Mesenchymal stem cell (in vitro differentiated cells and primary cell): ENCODE measurements around the gene SRPRB.

ENCODE experiments used
- DNase-seq: peaks from one replicate; pipeline ENCODE4 v3.0.0-alpha.2; 2013
- H2AFZ ChIP-seq: one replicate; pipeline ENCODE4 v1.6.1; 2013; ENCODE audit warnings: low read depth, mild to moderate bottlenecking, control low read depth, inconsistent platforms, low read length, moderate library complexity
- H2AK5ac ChIP-seq: 2 replicates; pipeline ENCODE4 v1.6.1; 2013; ENCODE audit warnings: low read length, moderate library complexity, mild to moderate bottlenecking, inconsistent platforms; ENCODE audit not compliant: severe bottlenecking
- H2BK120ac ChIP-seq: one replicate; pipeline ENCODE4 v1.6.1; 2013; ENCODE audit warnings: low read depth, mild to moderate bottlenecking, inconsistent platforms, low read length, moderate library complexity
- H2BK12ac ChIP-seq, 2 experiments: one replicate each; pipeline ENCODE4 v1.6.1; 2013; ENCODE audit warnings: inconsistent platforms in 2 of 2, low read length in 2 of 2, mild to moderate bottlenecking in 2 of 2, moderate library complexity in 2 of 2, control low read depth in 1 of 2
- H2BK15ac ChIP-seq: one replicate; pipeline ENCODE4 v1.6.1; 2013; ENCODE audit warnings: mild to moderate bottlenecking, low read depth, inconsistent platforms; ENCODE audit not compliant: poor library complexity, severe bottlenecking
- H2BK5ac ChIP-seq: 2 replicates; pipeline ENCODE4 v1.6.1; 2013; ENCODE audit warnings: low read depth, mild to moderate bottlenecking, low read length, control low read depth, inconsistent platforms; ENCODE audit not compliant: poor library complexity, severe bottlenecking
- H3K14ac ChIP-seq, 2 experiments: one replicate each; pipeline ENCODE4 v1.6.1; 2013; ENCODE audit warnings: inconsistent platforms in 2 of 2, low read length in 2 of 2, control low read depth in 1 of 2, mild to moderate bottlenecking in 1 of 2, moderate library complexity in 1 of 2
- H3K18ac ChIP-seq, 2 experiments: one replicate each; pipeline ENCODE4 v1.6.1; 2013; ENCODE audit warnings: inconsistent platforms in 2 of 2, low read length in 2 of 2, control low read depth in 1 of 2, low read depth in 1 of 2, mild to moderate bottlenecking in 1 of 2
- H3K23ac ChIP-seq, 2 experiments: one replicate each; pipeline ENCODE4 v1.6.1; 2013; ENCODE audit warnings: inconsistent platforms in 2 of 2, low read length in 2 of 2, mild to moderate bottlenecking in 2 of 2, moderate library complexity in 2 of 2, control low read depth in 1 of 2
- H3K27ac ChIP-seq: 2 replicates; pipeline ENCODE4 v1.5.1; 2013; ENCODE audit warnings: mild to moderate bottlenecking, moderate library complexity, low read length, control low read depth, inconsistent platforms; ENCODE audit not compliant: poor library complexity, severe bottlenecking
- H3K27me3 ChIP-seq, 2 experiments: 2 replicates each; pipeline versions ENCODE4 v1.6.1 to v1.7.0; 2013; ENCODE audit warnings: low read length in 2 of 2, mild to moderate bottlenecking in 2 of 2, moderate library complexity in 2 of 2, control low read depth in 1 of 2, inconsistent platforms in 1 of 2; ENCODE audit not compliant: control insufficient read depth in 1 of 2, insufficient read depth in 1 of 2
- H3K36me3 ChIP-seq, 2 experiments: 2 replicates each; pipeline versions ENCODE4 v1.6.1 to v1.7.0; 2013; ENCODE audit warnings: low read length in 2 of 2, control low read depth in 1 of 2, inconsistent platforms in 1 of 2, low read depth in 1 of 2, mild to moderate bottlenecking in 1 of 2; ENCODE audit not compliant: insufficient read depth in 2 of 2, control insufficient read depth in 1 of 2
- H3K4ac ChIP-seq, 2 experiments: one replicate each; pipeline ENCODE4 v1.6.1; 2013; ENCODE audit warnings: inconsistent platforms in 2 of 2, low read length in 2 of 2, mild to moderate bottlenecking in 2 of 2, moderate library complexity in 2 of 2, control low read depth in 1 of 2, low read depth in 1 of 2
- H3K4me1 ChIP-seq: 2 replicates; pipeline ENCODE4 v1.6.1; 2013; ENCODE audit warnings: low read depth, low read length, control low read depth; ENCODE audit not compliant: control insufficient read depth, insufficient read depth
- H3K4me2 ChIP-seq: 2 replicates; pipeline ENCODE4 v1.6.1; 2013; ENCODE audit warnings: low read length, mild to moderate bottlenecking, inconsistent platforms; ENCODE audit not compliant: poor library complexity, severe bottlenecking
- H3K4me3 ChIP-seq, 2 experiments: 2 replicates each; pipeline versions ENCODE4 v1.5.1 to v1.7.0; 2013; ENCODE audit warnings: low read length in 2 of 2, mild to moderate bottlenecking in 2 of 2, control low read depth in 1 of 2, low read depth in 1 of 2; ENCODE audit not compliant: insufficient read depth in 1 of 2
- H3K79me1 ChIP-seq: replicated peaks from 2 replicates; pipeline ENCODE4 v1.6.1; 2013; ENCODE audit warnings: mild to moderate bottlenecking, control low read depth, low read length, inconsistent platforms; ENCODE audit not compliant: poor library complexity, severe bottlenecking
- H3K9ac ChIP-seq: 2 replicates; pipeline ENCODE4 v1.7.0; 2013; ENCODE audit warnings: mild to moderate bottlenecking, low read length, moderate library complexity
- H3K9me3 ChIP-seq: 2 replicates; pipeline ENCODE4 v1.7.0; 2013; ENCODE audit warnings: mild to moderate bottlenecking, low read length; ENCODE audit not compliant: control insufficient read depth
- H4K8ac ChIP-seq: one replicate; pipeline ENCODE4 v1.6.1; 2013; ENCODE audit warnings: inconsistent platforms, mild to moderate bottlenecking, low read length, moderate library complexity
- H4K91ac ChIP-seq: one replicate; pipeline ENCODE4 v1.6.1; 2013; ENCODE audit warnings: mild to moderate bottlenecking, low read length, inconsistent platforms
- WGBS: methylation state at CpG from one replicate; pipeline ENCODE4 v1.1.7; 2013; ENCODE audit warnings: mixed read lengths; 5-methylcytosine and 5-hydroxymethylcytosine counted together

Gene SRPRB

DNA sequence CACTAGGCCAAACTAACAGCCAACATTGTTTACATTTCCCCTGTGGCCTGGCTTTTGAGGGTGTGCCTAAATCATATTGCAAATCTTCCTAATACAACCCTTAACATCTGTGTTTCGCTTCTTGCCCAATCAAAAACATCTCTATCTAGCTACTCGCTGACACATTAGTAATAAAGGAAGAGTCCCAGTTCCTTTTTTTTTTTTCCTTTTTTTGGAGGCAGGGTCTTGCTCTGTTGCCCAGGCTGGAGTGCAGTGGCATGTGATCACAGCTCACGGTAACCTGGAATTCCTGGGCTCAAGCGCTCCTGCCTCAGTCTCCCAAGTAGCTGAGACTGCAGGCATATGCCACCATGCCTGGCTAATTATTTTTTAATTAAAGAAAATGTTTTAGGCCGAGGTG is 2.1 kb upstream of the SRPRB start:
- 90% methylated on average over 4 of the region's 5 CpGs for WGBS
- no peak overlapping the region for H3K18ac ChIP-seq
- H3K79me1 ChIP-seq: peaks cover 9% of the 10 kb centered on the region
- peaks cover 1% of the 10 kb centered on the region for H3K4me1 ChIP-seq
- no peak overlapping the region for H4K91ac ChIP-seq
- no peak overlapping the region for H3K4me2 ChIP-seq
- H4K8ac ChIP-seq: no peak overlapping the region
- H2BK12ac ChIP-seq: no peak overlapping the region
- DNase-seq: no peak
- no peak overlapping the region for H3K9ac ChIP-seq
- no peak overlapping the region for H2BK15ac ChIP-seq
- H3K4me3 ChIP-seq: no peak overlapping the region
- H2BK120ac ChIP-seq: no peak overlapping the region
- no peak overlapping the region for H3K4ac ChIP-seq
- no peak overlapping the region for H2AK5ac ChIP-seq
- H2BK5ac ChIP-seq: no peak overlapping the region
- no peak overlapping the region for H3K23ac ChIP-seq
- H3K27me3 ChIP-seq: peaks cover 0 to 8% of the 10 kb centered on the region in 2 experiments
- peaks cover under 1 to 12% of the 10 kb centered on the region in 2 experiments for H3K36me3 ChIP-seq
- no peak overlapping the region for H3K27ac ChIP-seq
- no peak overlapping the region for H3K14ac ChIP-seq
- no peak overlapping the region for H2AFZ ChIP-seq
- H3K9me3 ChIP-seq: no peaks in the 10 kb centered on the region

DNA sequence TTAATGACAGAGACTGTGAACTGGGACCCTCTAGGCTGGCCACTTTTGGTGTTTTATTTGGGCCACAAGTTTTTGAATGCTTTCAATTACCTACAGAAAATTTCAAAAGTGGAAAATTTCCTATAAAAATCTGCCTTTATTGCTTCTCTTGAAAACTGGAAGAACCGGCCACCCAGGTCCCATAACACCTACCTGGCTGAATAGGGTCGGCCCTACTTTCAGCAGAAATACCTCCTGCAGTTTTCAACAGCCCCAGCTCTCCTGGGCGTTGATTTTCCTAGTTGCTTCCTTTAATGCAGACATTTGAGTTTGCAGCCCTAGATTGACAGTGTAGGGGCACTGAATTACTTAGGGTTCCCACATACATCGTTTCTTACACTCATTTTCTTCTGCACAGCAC is 719 bp upstream of the SRPRB start:
- no peaks in the 10 kb centered on the region for H3K9me3 ChIP-seq
- peaks cover 4 to 21% of the 10 kb centered on the region in 2 experiments for H3K36me3 ChIP-seq
- peak overlapping the region; percentile 47 for H3K4me2 ChIP-seq
- no peak overlapping the region for H3K4ac ChIP-seq
- peak overlapping the region in 1 of 2 experiments; percentile 92 for H3K4me3 ChIP-seq
- H3K27ac ChIP-seq: no peak overlapping the region
- H4K8ac ChIP-seq: no peak overlapping the region
- no peak overlapping the region for H2BK15ac ChIP-seq
- H3K23ac ChIP-seq: no peak overlapping the region
- H3K79me1 ChIP-seq: peaks cover 9% of the 10 kb centered on the region
- H2AK5ac ChIP-seq: no peak overlapping the region
- H3K27me3 ChIP-seq: peaks cover 0 to 5% of the 10 kb centered on the region in 2 experiments
- H2BK12ac ChIP-seq: no peak overlapping the region
- no peak for DNase-seq
- 69% methylated on average over 4 of the region's 4 CpGs for WGBS
- peak overlapping the region; percentile 90 for H3K9ac ChIP-seq
- no peak overlapping the region for H3K18ac ChIP-seq
- peak overlapping the region; percentile 8 for H2AFZ ChIP-seq
- no peak overlapping the region for H2BK5ac ChIP-seq
- no peak overlapping the region for H3K14ac ChIP-seq
- no peak overlapping the region for H4K91ac ChIP-seq
- peaks cover 1% of the 10 kb centered on the region for H3K4me1 ChIP-seq
- no peak overlapping the region for H2BK120ac ChIP-seq

GRCh38 chr3:133805384-133805701 is 272 bp upstream of the SRPRB start:
- Histone ChIP-seq H3K4me1 (peaks cover 1% of the 10 kb centered on the region), H3K18ac (no peak overlapping the region), H3K4me2 (peak overlapping the region; percentile 47), H2AFZ (peak overlapping the region; percentile 8), H3K4ac (no peak overlapping the region), H3K27ac (no peak overlapping the region), H2BK15ac (no peak overlapping the region), H2BK120ac (no peak overlapping the region), H2AK5ac (no peak overlapping the region), H4K8ac (no peak overlapping the region), H3K4me3 (peak overlapping the region in 1 of 2 experiments; percentile 92), H3K9ac (peak overlapping the region; percentile 90), H3K36me3 (peaks cover 4 to 26% of the 10 kb centered on the region in 2 experiments), H2BK12ac (no peak overlapping the region), H3K9me3 (no peaks in the 10 kb centered on the region), H3K14ac (no peak overlapping the region), H3K27me3 (peaks cover 0 to under 1% of the 10 kb centered on the region in 2 experiments), H3K23ac (no peak overlapping the region), H2BK5ac (no peak overlapping the region), H4K91ac (no peak overlapping the region), H3K79me1 (peaks cover 9% of the 10 kb centered on the region)
- 19% methylated on average over 15 of the region's 15 CpGs for WGBS
- no peak for DNase-seq

DNA sequence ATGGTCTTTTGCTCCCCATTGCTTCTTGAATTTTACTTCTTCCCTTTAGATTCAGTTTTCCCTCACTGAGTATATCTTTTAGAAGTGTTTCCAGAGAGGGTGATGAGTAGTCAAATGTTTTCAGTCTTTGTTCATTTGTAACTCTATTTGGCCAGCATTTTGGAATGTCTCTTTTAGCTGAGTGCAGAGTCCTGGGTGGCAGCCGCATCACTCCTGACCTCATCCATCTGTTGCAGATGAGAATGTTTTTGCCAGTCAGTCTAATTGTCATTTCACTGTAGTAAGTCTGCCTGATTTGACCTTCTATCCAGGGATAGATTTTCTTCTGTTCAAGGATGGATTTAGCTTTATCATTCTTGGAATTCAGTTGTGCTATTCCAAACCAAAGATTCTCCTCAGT is 7.3 kb downstream of the SRPRB start:
- no peak overlapping the region for H3K4ac ChIP-seq
- peaks cover 22 to 81% of the 10 kb centered on the region in 2 experiments for H3K36me3 ChIP-seq
- no peaks in the 10 kb centered on the region for H3K9me3 ChIP-seq
- no peak overlapping the region for H3K18ac ChIP-seq
- H4K91ac ChIP-seq: no peak overlapping the region
- no peaks in the 10 kb centered on the region for H3K4me1 ChIP-seq
- no peak overlapping the region for H2BK120ac ChIP-seq
- H3K23ac ChIP-seq: no peak overlapping the region
- no peak overlapping the region for H3K4me2 ChIP-seq
- no peak overlapping the region for H2AFZ ChIP-seq
- 57% methylated on average over 1 of the region's 1 CpG for WGBS
- H2BK12ac ChIP-seq: no peak overlapping the region
- H4K8ac ChIP-seq: no peak overlapping the region
- no peak overlapping the region for H3K14ac ChIP-seq
- no peak overlapping the region for H3K27ac ChIP-seq
- no peaks in the 10 kb centered on the region for H3K27me3 ChIP-seq
- no peak overlapping the region for H3K4me3 ChIP-seq
- H3K9ac ChIP-seq: peak overlapping the region; percentile 61
- DNase-seq: no peak
- no peak overlapping the region for H2BK15ac ChIP-seq
- H3K79me1 ChIP-seq: peaks cover 12% of the 10 kb centered on the region
- no peak overlapping the region for H2AK5ac ChIP-seq
- no peak overlapping the region for H2BK5ac ChIP-seq
